ENCODE results near the gene EGR1. TPM values are rescaled to one million over a fixed set of nuclear protein-coding genes. Genes with fewer than 3 reads are reported as not detected.

EGR1 gene
- total and polyA plus RNA-seq, 11 donors: 4.0 to 133 (median 15.3) TPM

DNA sequence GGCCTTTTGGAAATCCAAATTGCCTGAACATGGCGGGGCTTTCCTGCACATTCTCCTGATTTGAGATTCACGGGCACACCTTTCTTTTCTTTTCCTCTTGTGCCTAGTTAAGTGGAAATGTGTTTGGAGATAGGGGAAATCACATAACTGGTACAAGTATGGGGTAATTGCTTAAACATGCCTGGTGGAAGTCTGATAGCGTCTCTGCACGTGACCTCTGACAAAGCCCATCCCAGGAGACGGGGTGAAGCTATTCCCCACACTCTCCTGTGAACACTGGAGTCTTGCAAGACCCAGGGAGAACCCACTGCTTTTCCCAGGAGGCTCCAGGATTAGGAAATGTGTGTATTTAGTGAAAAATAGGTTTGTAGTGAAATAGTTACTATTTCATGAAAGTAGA, 29.3 kb upstream of the EGR1 start:
- Histone ChIP-seq H3K4me1 (peaks cover 0 to 28% (median 17%) of the 10 kb centered on the region in 12 donors), H3K9me3 (no peaks in the 10 kb centered on the region), H3K27ac (peak overlapping the region in 2 of 12 donors; percentile 18 to 35), H3K36me3 (peaks cover 0 to 63% (median 57%) of the 10 kb centered on the region in 9 donors), H3K27me3 (no peaks in the 10 kb centered on the region), H3K4me3 (no peak overlapping the region)
- WGBS, 4 donors: 44 to 56% (median 50%) methylated on average over 5 of the region's 5 CpGs
- intact Hi-C loops (cut with DNase I): no loop called here
- no peak for TF ChIP-seq POLR2A (IDR thresholded peaks at IDR 0.05)
- TF ChIP-seq CTCF (IDR thresholded peaks at IDR 0.05): no peak
- ATAC-seq (no peak), DNase-seq (no peak)

GRCh38 chr5:138438003-138438723, 27.1 kb upstream of the EGR1 start:
- H3K27me3 ChIP-seq: no peaks in the 10 kb centered on the region
- TF ChIP-seq POLR2A (IDR thresholded peaks at IDR 0.05) (no peak), CTCF (IDR thresholded peaks at IDR 0.05) (no peak)
- DNase-seq (no peak), ATAC-seq (no peak)
- H3K4me3 ChIP-seq: peak overlapping the region; percentile 23 to 72 (median 54)
- intact Hi-C loops (cut with DNase I): no loop called here
- peaks cover 0 to 28% (median 17%) of the 10 kb centered on the region in 12 donors for H3K4me1 ChIP-seq
- peaks cover 0 to 41% (median 35%) of the 10 kb centered on the region in 9 donors for H3K36me3 ChIP-seq
- no peaks in the 10 kb centered on the region for H3K9me3 ChIP-seq
- WGBS, 4 donors: 78 to 85% (median 79%) methylated on average over 10 to 11 of the region's 11 CpGs
- peak overlapping the region in 4 of 12 donors; percentile 10 to 48 (median 19) for H3K27ac ChIP-seq

DNA sequence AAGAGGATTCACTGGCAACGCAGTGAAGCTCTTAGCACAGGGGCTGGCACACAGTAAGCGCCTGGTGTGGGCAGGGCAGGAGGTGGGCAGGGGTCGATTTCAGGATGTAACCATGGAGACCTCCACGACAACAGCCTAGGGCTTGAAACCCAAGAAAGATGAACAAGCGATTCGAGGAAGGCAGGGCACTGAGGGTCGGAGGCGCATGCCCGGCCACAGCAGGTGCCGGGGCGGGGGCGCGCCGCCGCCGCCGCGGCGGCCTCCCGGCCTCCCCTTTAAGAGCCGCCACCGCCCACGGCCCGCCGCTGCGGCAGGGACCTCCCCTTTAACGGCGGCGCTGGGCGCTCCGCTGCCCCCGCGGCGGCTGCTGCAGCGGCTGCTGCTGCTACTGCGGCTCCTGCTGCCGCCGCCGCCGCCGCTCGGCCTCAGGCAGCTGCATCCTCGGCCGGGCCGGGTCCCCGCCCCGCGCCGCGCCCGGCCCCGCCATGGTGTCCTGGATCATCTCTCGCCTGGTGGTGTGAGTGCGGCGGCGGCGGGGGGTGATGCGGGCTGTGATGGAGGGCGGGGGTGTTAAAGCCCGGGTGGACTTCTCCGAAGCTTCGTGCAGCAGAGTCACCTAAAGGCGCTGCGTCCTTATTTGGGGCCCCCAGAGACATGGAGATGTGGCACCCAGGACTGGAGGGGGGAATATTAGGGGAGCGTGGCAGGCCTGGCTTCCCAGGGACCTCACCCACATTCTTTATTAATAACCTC, 26.4 kb upstream of the EGR1 start, which contains the start of gene REEP2:
Gene REEP2, plus strand, starts transcription at position 334 of the 753 bp plus-strand sequence. Its CDS starts 152 bp downstream, at position 486.
- TF ChIP-seq POLR2A (IDR thresholded peaks at IDR 0.05): no peak
- no peak for TF ChIP-seq CTCF (IDR thresholded peaks at IDR 0.05)
- intact Hi-C loops (cut with DNase I): no loop called here
- 0 to 1% (median 1%) methylated on average over 28 to 65 of the region's 65 CpGs for WGBS, 4 donors
- ATAC-seq (peak in 3 of 4 donors; percentile 50 to 80 (median 77)), DNase-seq (peak in 1 of 5 donors; percentile 45)
- Histone ChIP-seq H3K4me1 (peaks cover 0 to 28% (median 17%) of the 10 kb centered on the region in 12 donors), H3K36me3 (peaks cover 0 to 34% (median 28%) of the 10 kb centered on the region in 9 donors), H3K27me3 (no peaks in the 10 kb centered on the region), H3K4me3 (peak within 1 kb of the TSS; percentile 23 to 72 (median 54)), H3K27ac (peak within 1 kb of the TSS in 5 of 12 donors; percentile 11 to 71 (median 45)), H3K9me3 (no peaks in the 10 kb centered on the region)
